Effector memory CD8-positive, alpha-beta T cell (primary cell): ENCODE measurements around the gene CCDC57.

ENCODE experiments used
- ATAC-seq: fragments of 150-1000 bp; cut with Tn5 transposase; replicated peaks from 2 replicates; pipeline ENCODE4 v1.10.0; 2021; ENCODE audit warnings: mild to moderate bottlenecking, moderate library complexity
- DNase-seq, 3 experiments: peaks; one replicate each; pipeline ENCODE4 v3.0.0; 2021
- H3K27ac Mint-ChIP-seq, 2 donors: one replicate each; pipeline ENCODE4 v1.8.0; 2022; ENCODE audit warnings: mild to moderate bottlenecking in 2 of 2, mixed read lengths in 2 of 2, moderate library complexity in 2 of 2
- H3K27me3 Mint-ChIP-seq, 2 donors: one replicate each; pipeline ENCODE4 v1.8.0; 2022; ENCODE audit warnings: mixed read lengths in 2 of 2
- H3K36me3 Mint-ChIP-seq: one replicate; pipeline ENCODE4 v1.8.0; 2022; ENCODE audit warnings: mild to moderate bottlenecking, moderate library complexity, mixed read lengths; ENCODE audit not compliant: insufficient read depth
- H3K4me1 Mint-ChIP-seq, 2 donors: one replicate each; pipeline ENCODE4 v1.8.0; 2022; ENCODE audit warnings: low read depth in 2 of 2, mixed read lengths in 2 of 2
- H3K4me3 Mint-ChIP-seq, 2 donors: one replicate each; pipeline ENCODE4 v1.8.0; 2022; ENCODE audit warnings: mild to moderate bottlenecking in 2 of 2, mixed read lengths in 2 of 2, moderate library complexity in 2 of 2
- H3K9me3 Mint-ChIP-seq, 2 donors: one replicate each; pipeline ENCODE4 v1.8.0; 2022; ENCODE audit warnings: mixed read lengths in 2 of 2

Gene CCDC57

DNA sequence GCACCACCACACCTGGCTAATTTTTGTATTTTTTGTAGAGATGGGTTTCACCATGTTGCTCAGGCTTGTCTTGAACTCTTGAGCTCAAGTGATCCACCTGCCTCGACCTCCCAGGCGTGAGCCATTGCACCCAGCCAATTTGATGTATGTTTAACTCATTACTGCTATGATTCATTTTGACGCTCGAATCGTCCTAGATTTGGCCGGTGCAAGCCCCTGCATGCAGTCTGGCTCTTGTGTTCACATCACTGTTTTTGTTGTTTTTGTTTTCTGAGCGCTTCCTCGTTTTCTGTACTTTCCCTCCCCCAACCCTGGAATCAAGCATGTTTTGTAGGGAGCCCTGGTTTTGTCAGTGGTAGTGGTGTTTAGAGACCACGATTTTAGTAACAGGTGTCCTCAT is 139.2 kb downstream of the CCDC57 start:
- ATAC-seq (no peak), DNase-seq (no peak)
- Mint-ChIP-seq H3K36me3 (peaks cover 6% of the 10 kb centered on the region), H3K27ac (no peak overlapping the region), H3K4me3 (no peak overlapping the region), H3K9me3 (no peaks in the 10 kb centered on the region), H3K4me1 (no peaks in the 10 kb centered on the region), H3K27me3 (no peaks in the 10 kb centered on the region)

DNA sequence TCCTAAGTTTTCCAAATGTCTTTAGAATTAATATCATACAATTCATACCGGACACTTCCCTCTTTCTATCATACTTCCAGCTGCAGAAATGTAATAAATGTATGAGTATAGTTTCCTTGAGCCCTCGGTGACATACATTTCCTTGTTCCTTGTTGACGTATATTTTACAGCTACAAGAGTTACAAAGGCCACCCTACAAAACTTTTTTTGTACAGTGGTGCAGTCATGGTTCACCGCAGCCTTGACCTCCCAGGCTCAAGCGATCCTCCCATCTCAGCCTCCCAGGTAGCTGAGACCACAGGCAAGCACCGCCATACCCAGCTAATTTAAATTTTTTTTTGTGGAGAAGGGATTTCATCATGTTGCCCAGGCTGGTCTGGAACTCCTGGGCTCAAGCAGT is 139.8 kb downstream of the CCDC57 start:
- no peaks in the 10 kb centered on the region for H3K4me1 Mint-ChIP-seq
- ATAC-seq = no peak
- H3K27me3 Mint-ChIP-seq = no peaks in the 10 kb centered on the region
- peaks cover 6% of the 10 kb centered on the region for H3K36me3 Mint-ChIP-seq
- H3K4me3 Mint-ChIP-seq = no peak overlapping the region
- H3K9me3 Mint-ChIP-seq = no peaks in the 10 kb centered on the region
- no peak for DNase-seq
- H3K27ac Mint-ChIP-seq = no peak overlapping the region

DNA sequence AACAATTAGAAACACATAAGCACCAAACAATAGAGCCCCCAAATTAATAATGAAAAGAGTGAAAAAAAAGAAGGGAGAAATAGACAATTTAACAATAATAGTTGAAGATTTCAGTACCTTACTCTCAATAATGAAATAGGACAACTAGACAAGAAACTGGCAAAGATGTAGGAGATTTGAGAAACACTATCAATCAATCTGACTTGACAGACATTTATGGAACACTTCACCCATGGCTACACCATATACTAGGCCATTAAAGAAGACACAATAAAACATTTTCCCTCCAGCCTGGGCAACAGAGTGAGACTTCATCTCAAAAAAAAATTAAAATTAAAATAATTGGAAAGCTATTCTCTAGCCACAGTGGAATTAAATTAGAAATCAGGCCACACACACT is 142.0 kb downstream of the CCDC57 start:
- H3K9me3 Mint-ChIP-seq = no peaks in the 10 kb centered on the region
- H3K36me3 Mint-ChIP-seq = peaks cover 10% of the 10 kb centered on the region
- ATAC-seq (no peak), DNase-seq (no peak)
- no peak overlapping the region for H3K27ac Mint-ChIP-seq
- H3K27me3 Mint-ChIP-seq = no peaks in the 10 kb centered on the region
- no peaks in the 10 kb centered on the region for H3K4me1 Mint-ChIP-seq
- H3K4me3 Mint-ChIP-seq = no peak overlapping the region

DNA sequence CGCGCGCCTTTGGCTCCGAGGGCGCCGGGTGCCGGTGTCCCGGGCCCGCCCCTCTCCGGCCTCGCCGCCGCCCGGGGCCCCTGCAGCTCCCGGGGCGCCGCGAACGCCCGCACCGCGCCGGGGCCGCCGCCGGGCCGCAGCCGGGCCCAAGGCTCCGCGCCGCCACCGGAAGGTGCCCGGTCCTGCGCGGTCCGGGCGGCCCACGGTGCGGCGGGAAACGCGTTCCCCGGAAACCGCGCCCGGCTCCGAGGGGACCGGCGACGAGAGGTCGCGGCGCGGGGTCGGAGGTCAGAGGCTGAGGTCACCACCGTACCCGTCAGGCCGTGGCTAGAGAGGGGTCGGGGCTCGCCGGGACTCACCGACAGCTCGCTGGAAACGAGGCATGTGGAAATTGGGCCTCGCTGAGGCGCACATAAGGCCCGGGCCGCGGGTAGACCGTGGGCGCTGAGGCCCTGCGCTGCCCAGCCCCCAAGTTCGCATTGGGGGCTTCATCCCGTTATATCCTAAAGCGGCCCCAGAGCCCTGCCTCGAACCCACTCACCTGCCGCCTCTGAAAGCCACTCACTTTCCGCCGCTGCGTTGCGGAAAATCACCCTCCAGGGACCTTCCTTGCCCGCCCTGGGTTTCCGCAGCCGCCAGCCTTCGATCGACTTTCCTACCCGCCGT is 146.9 kb downstream of the CCDC57 start, which contains the start of gene DUS1L:
Gene DUS1L (minus strand): TSS at position 167 of the 666 bp plus-strand sequence. CDS start 745 bp downstream, outside the sequence.
- H3K36me3 Mint-ChIP-seq = peaks cover 14% of the 10 kb centered on the region
- no peaks in the 10 kb centered on the region for H3K27me3 Mint-ChIP-seq
- peak; percentile 64 to 72 (median 72) for DNase-seq
- H3K4me3 Mint-ChIP-seq = peak within 1 kb of the TSS; percentile 82 to 84
- H3K27ac Mint-ChIP-seq = peak within 1 kb of the TSS; percentile 94 to 95
- ATAC-seq = peak; percentile 89
- H3K4me1 Mint-ChIP-seq = peaks cover 7 to 8% of the 10 kb centered on the region in 2 donors
- H3K9me3 Mint-ChIP-seq = no peaks in the 10 kb centered on the region

DNA sequence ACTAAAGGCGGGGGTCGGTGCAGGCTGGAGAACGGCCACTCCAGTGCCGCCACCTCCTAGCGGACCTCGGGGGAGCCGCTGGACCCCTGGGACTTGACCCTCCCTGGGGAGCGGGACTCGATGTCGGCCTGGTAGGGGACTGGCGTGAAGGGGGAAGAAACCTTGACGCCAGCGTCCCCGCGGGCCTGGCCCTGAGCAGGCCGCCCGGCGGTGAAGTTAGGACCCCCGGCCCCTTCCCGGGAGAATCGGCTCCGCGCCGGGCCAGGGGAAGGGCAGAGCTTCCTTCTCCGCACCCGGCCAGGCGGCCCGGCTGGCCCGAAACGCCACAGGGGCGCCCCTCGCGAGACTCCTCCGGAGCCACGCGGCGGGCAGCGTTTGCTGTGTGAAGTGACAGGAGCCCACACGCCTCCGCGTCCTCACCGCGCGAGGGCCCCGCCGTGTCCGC is 147.4 kb downstream of the CCDC57 start:
- DNase-seq = peak in 1 of 3 experiments; percentile 26
- Mint-ChIP-seq H3K36me3 (peaks cover 17% of the 10 kb centered on the region), H3K27ac (peak overlapping the region in 1 of 2 donors; percentile 95)

DNA sequence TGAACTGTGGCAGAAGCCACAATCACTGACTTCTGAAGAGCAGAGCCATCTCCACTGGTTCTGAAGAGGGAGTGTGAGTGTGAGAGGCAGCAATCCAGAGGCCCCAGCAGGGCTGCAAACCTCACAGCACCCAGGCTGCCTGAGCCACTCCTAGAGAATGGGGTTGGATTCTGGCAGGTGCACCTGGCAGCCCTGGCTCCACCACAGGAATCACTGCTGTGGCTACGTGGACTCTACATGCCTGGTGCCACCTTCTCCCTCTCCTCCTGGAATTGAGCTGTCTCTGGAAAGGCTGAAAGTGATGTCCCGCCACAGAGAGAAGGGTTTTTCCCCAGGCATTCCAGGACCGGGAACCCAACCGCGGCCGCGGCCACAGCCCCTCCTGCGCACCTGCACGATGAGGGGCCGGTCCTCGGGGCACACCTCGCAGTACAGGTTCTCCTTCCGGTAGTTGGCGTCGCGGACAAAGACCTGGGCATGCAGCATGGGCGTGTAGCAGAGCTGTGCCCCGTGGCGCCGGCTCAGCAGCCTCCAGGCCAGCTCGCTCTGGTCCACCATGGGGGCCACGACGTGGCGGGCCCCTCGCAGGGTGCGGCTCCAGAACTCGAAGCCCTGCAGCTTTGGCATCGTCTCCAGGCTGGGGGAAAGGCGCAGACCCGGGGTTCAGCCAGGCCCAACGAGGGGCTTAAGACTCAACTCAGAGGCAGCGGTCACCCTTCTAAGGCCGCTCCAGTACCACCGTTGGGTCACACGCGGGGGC is 148.0 kb downstream of the CCDC57 start:
- ATAC-seq (no peak), DNase-seq (no peak)
- H3K36me3 Mint-ChIP-seq = peaks cover 20% of the 10 kb centered on the region
- H3K9me3 Mint-ChIP-seq = no peaks in the 10 kb centered on the region
- H3K27me3 Mint-ChIP-seq = no peaks in the 10 kb centered on the region
- peaks cover 7 to 12% of the 10 kb centered on the region in 2 donors for H3K4me1 Mint-ChIP-seq
- H3K27ac Mint-ChIP-seq = peak overlapping the region; percentile 35 to 83
- H3K4me3 Mint-ChIP-seq = peak overlapping the region; percentile 57 to 68

More for the DNA sequence above, 147.4 kb downstream of the CCDC57 start:
- peak overlapping the region; percentile 57 to 68 for H3K4me3 Mint-ChIP-seq
- no peaks in the 10 kb centered on the region for H3K9me3 Mint-ChIP-seq
- H3K4me1 Mint-ChIP-seq = peaks cover 7 to 9% of the 10 kb centered on the region in 2 donors
- ATAC-seq = peak; percentile 71
- H3K27me3 Mint-ChIP-seq = no peaks in the 10 kb centered on the region

DNA sequence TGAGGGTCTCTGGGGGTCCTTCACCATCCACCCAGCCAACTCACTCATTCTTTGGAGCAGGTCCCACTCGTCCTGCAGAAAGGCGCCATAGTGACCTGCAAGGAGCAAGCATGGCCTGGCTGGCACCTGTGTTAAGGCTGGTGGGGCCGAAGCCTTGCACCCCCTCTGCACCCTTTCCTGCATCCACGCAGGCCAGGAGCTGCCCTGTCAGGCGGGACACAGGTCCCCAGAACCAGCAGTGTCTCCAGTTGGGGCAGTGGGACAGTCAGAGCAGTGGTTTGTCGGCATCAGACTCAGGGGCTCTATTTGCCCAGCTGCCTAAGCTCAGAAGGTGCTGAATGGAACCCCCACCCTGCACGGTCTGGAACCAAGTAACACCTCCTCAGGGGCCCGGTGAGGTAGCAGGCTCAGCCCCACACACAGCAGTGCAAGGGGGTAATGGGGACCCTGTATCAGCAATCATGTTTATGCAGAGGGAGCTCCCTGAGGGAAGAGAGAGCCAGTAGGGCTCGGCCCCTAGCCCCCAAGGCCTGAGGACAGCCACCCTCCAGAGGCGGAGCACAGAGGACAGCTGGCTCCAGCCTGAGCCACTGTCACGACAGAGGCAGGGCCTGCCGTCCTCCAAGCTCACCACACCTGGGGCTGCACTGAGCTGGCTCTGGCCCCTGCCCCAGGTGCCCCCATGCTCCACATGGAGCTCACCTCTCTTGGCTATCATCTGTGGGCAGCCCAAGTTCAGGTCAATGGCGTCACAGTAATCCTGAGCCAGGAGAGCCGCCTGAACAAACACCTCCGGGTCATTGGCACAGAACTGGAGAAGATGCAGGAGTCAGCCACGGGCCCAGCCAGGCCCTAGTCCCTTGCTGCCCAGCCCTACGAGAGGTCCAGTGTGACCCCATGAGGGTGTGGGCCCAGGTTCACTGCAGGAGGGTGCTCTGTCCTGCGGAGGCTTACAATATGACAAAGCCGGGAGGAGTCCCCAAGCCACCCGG is 148.9 kb downstream of the CCDC57 start:
- Mint-ChIP-seq H3K4me1 (peaks cover 7 to 12% of the 10 kb centered on the region in 2 donors), H3K27me3 (no peaks in the 10 kb centered on the region), H3K9me3 (no peaks in the 10 kb centered on the region), H3K4me3 (peak overlapping the region; percentile 57 to 68), H3K27ac (peak overlapping the region in 1 of 2 donors; percentile 83), H3K36me3 (peaks cover 20% of the 10 kb centered on the region)
- ATAC-seq (no peak), DNase-seq (no peak)

DNA sequence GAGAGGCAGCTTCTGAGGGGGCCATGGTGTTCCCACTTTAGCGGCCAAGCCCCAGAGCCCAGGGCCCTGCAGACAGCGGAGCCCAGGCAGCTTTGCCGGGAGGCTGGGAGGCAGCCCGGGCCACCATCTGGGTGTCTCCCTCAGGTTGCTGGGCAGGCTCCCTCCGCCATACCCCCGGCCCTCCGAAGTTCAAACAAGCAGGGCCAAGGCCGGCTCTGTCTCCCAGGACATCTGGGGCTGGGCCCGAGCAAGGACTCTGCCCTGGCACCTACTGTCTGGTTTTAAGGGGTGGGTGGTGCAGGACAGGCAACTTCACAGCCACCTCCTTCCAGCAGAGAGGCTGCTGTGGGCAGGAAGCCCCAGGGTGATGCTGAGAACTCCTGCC is 149.7 kb downstream of the CCDC57 start:
- no peak for DNase-seq
- Mint-ChIP-seq H3K27me3 (no peaks in the 10 kb centered on the region), H3K27ac (no peak overlapping the region), H3K36me3 (peaks cover 20% of the 10 kb centered on the region), H3K4me1 (peaks cover 7 to 12% of the 10 kb centered on the region in 2 donors), H3K9me3 (no peaks in the 10 kb centered on the region), H3K4me3 (no peak overlapping the region)
- no peak for ATAC-seq

DNA sequence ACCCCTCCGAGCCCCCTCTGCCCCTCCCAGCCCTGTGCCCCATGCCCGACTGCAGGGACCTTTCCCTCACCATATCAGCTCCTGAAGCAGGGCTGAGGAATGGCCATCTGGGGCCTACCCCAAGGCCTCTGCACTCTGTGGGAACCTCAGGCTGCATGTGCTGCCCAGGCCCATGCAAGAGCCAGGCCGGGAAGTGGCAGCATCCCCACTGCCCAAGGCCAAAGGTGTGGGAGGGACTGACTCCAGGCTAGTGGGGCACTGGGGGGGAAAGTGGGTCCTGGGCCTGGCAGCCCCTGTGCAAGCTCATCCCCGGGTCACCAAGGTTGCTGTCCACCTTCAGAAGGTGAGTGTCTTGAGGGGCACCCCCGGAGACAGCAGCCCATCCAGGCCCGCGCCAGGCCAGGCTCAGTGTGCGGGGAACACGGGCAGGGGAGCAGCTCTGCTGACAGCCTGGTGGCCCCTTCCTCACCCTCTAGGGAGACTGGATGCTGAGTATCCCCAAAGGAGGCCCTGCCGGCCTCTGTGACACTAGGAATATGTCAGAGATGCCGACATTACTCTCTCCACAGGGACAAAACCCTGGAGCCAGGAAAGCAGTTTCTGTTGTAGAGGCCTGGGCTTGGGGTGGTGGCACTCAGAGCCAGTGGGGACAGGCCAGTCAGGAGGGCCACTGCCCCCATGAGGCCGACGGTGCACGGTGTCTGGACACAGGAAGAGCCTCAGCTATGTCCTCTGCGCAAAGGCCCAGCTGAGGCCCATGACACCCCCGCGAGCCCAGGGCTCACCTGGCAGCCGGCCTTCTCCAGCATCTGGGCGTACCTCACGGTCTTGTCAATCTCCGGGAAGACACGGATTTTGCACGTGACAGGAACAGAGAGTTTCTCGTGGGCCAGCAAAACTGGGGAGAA is 150.3 kb downstream of the CCDC57 start:
- Mint-ChIP-seq H3K36me3 (peaks cover 25% of the 10 kb centered on the region), H3K9me3 (no peaks in the 10 kb centered on the region), H3K27me3 (no peaks in the 10 kb centered on the region), H3K4me1 (peaks cover 7 to 12% of the 10 kb centered on the region in 2 donors), H3K27ac (no peak overlapping the region), H3K4me3 (no peak overlapping the region)
- ATAC-seq (no peak), DNase-seq (no peak)

DNA sequence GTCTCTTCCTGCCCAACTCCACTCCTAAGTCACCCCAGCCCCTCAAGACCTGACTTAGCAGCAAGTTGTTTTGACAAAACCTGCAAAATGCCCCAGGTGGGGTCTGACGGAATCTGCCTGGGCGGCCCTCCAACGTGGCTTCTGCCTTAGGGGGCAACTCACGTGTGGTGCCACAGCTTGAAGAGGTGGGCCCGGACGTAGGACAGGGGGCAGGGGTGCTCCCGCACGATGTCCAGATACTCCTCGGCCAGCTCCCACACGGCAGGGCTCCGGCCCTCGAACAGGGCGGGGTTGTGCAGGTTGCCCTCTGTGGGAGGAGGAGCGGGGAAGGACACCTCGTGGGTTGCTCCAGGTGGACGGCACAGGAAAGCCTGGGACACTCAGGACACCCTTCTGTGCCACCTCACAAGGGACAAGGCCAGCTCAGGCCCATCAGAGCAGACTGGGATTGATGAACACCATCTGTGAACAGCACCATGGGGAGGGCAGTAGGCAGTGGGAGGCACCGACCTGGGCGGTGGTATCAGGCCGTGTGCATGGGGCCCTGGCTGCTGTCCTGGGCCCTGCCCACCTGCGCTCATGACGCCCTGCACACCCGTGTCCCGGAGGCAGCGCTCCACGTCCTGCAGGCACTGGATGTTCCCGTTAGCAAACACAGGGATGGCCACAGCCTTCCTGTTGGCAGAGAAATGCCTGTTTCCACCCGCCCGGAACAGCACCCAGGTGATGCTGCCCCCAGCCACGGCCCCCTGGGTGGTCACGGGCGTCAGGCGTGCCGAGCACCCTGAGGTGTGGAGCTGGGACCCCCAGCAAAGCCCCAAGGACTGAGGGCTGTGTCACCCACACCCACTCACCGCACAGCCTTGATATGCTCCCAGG is 151.4 kb downstream of the CCDC57 start:
- Mint-ChIP-seq H3K27ac (no peak overlapping the region), H3K9me3 (no peaks in the 10 kb centered on the region), H3K36me3 (peaks cover 24% of the 10 kb centered on the region), H3K4me3 (no peak overlapping the region), H3K4me1 (peaks cover 7 to 12% of the 10 kb centered on the region in 2 donors), H3K27me3 (no peaks in the 10 kb centered on the region)
- no peak for ATAC-seq
- DNase-seq = no peak

DNA sequence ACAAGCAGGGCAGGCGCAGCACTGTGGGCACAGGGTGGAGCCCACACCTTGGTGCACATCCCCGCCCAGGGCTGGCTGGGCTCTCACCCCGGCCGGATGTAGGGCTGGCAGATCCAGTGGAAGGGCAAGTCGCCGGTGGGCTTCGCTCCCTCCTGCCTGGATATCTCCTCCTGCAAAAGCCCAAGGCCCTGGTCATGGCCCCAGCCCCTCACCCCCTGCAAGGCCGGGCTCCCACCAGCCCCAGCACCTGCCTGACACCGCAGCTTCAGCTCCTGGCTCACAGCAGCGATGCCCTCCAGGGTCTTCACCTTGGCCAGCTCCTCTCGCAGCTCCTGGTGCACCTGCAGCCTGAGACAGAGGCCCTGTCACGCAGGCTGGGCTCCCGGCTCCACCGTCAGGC is 152.0 kb downstream of the CCDC57 start:
- DNase-seq (no peak), ATAC-seq (no peak)
- Mint-ChIP-seq H3K27me3 (no peaks in the 10 kb centered on the region), H3K4me3 (no peak overlapping the region), H3K9me3 (no peaks in the 10 kb centered on the region), H3K36me3 (peaks cover 21% of the 10 kb centered on the region), H3K27ac (peak overlapping the region in 1 of 2 donors; percentile 7), H3K4me1 (peaks cover 7 to 12% of the 10 kb centered on the region in 2 donors)

DNA sequence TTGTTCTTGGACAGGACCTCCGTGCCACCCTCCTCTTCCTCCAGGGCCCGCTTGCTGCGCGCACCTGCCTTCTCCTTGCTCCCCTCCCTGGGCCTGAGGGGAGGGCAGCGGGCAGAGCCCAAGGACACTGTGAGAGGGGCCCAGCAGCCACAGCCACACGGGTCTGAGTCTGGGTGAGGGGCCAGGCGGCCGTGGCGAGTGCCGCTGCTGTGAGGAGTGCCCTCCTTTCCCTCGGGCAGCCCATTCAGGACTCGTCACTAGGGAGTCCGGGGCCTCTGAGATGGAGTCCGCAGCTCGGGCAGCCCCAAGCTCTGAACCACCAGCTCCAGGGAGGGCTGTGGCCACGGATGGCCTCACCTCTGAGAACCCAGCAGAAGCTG is 152.7 kb downstream of the CCDC57 start:
- no peak for ATAC-seq
- H3K4me1 Mint-ChIP-seq = peaks cover 10 to 12% of the 10 kb centered on the region in 2 donors
- DNase-seq = no peak
- H3K4me3 Mint-ChIP-seq = no peak overlapping the region
- H3K27me3 Mint-ChIP-seq = no peaks in the 10 kb centered on the region
- H3K9me3 Mint-ChIP-seq = no peaks in the 10 kb centered on the region
- peak overlapping the region; percentile 7 to 38 for H3K27ac Mint-ChIP-seq
- H3K36me3 Mint-ChIP-seq = peaks cover 23% of the 10 kb centered on the region
